Measurements from ENCODE around the gene GPC2. TPM values are rescaled to one million over a fixed set of nuclear protein-coding genes. Genes with fewer than 3 reads are reported as not detected.
A peak's percentile ranks its signal among the peaks of the same experiment; 100 is the strongest.

The GPC2 gene
- total and polyA plus RNA-seq, 2 donors (not counting 3 experiments of a cell fraction or from before 2014, with no cell fraction given), result 9.2 to 17.5 TPM

GRCh38 chr7:100126931-100127865, 50.0 kb downstream of the GPC2 start, which contains the start of gene MBLAC1:
Gene MBLAC1 (plus strand): TSS chr7:100126967. CDS start chr7:100127396, 429 bp downstream.
- dilution Hi-C loops (cut with MboI; ENCODE audit: extremely low pct_ligation_motif_present, low sequenced_read_pairs) (no loop called here), intact Hi-C loops (cut with micrococcal nuclease) (loop anchor here (2.0 to 5.0 kb wide), 2 partner anchors 40 to 135 kb away; no protein-coding TSS in a partner anchor)
- Histone ChIP-seq H3K9me1 (replicated peaks; ENCODE audit: control insufficient read depth, extremely low read depth, insufficient read depth, low read length) (no peaks in the 10 kb centered on the region), H3K27ac (ENCODE audit: insufficient read depth, low read depth, low read length) (peak within 1 kb of the TSS; percentile 94), H3K4me2 (ENCODE audit: insufficient read depth, low read length) (peak within 1 kb of the TSS; percentile 89), H4K20me1 (replicated peaks; ENCODE audit: control insufficient read depth, extremely low read depth, insufficient read depth, low read length) (no peaks in the 10 kb centered on the region), H3K79me2 (ENCODE audit: control insufficient read depth, insufficient read depth, low read length) (no peaks in the 10 kb centered on the region), H3K9me3 (replicated peaks; ENCODE audit: control insufficient read depth, insufficient read depth, low read length) (no peaks in the 10 kb centered on the region), H3K27me3 (ENCODE audit: control insufficient read depth in 2 of 2, insufficient read depth in 2 of 2, low read length in 2 of 2) (no peaks in the 10 kb centered on the region), H3K4me1 (ENCODE audit: control insufficient read depth, extremely low read depth, insufficient read depth, low read length) (peaks cover 11% of the 10 kb centered on the region), H3K36me3 (ENCODE audit: control insufficient read depth in 2 of 2, extremely low read depth in 1 of 2, insufficient read depth in 2 of 2, low read length in 2 of 2) (peaks cover 0 to 2% of the 10 kb centered on the region in 2 experiments), H2AFZ (ENCODE audit: low read depth, low read length) (peak within 1 kb of the TSS; percentile 96), H3K4me3 (replicated peaks in 1 of 3; ENCODE audit: insufficient read depth in 1 of 3, low read depth in 1 of 3, low read length in 3 of 3) (peak within 1 kb of the TSS; percentile 86 to 96 (median 93)), H3K9ac (replicated peaks; ENCODE audit: extremely low read depth, insufficient read depth, low read length) (peak within 1 kb of the TSS; percentile 99)
- FAIRE-seq (peak; percentile 89), DNase-seq (ENCODE audit: low read depth, low spot score) (peak; percentile 88)
- ChIA-PET CTCF (interaction anchor here (0.9 to 2.8 kb wide), 6 partner anchors 26 to 214 kb away, joined by 3 to 13 read pairs (median 5); partner anchors contain the start of genes AP4M1 and MCM7), POLR2A (interaction anchor here (0.7 kb wide), 1 partner anchor 302 kb away, joined by 3 read pairs; the partner anchor contains the start of gene MEPCE)
- BruUV-seq (replicated peaks), result no TSS peak
- TF ChIP-seq POLR2AphosphoS5 (IDR thresholded peaks at IDR 0.05; ENCODE audit: insufficient read depth, low read depth, low read length) (peak; percentile 88), MYC (IDR thresholded peaks at IDR 0.05; ENCODE audit: low read depth, low read length) (no peak), POLR2A (IDR thresholded peaks at IDR 0.05; ENCODE audit: low read depth, low read length) (peak; percentile 92)

GRCh38 chr7:100126239-100126930, 50.8 kb downstream of the GPC2 start:
- TSS peak; percentile 73 for BruUV-seq (replicated peaks)
- Histone ChIP-seq H3K27ac (ENCODE audit: insufficient read depth, low read depth, low read length) (peak overlapping the region; percentile 94), H3K4me2 (ENCODE audit: insufficient read depth, low read length) (peak overlapping the region; percentile 89), H3K9me1 (replicated peaks; ENCODE audit: control insufficient read depth, extremely low read depth, insufficient read depth, low read length) (no peaks in the 10 kb centered on the region), H3K27me3 (ENCODE audit: control insufficient read depth in 2 of 2, insufficient read depth in 2 of 2, low read length in 2 of 2) (no peaks in the 10 kb centered on the region), H3K4me3 (replicated peaks in 1 of 3; ENCODE audit: insufficient read depth in 1 of 3, low read depth in 1 of 3, low read length in 3 of 3) (peak overlapping the region; percentile 86 to 96 (median 93)), H3K9ac (replicated peaks; ENCODE audit: extremely low read depth, insufficient read depth, low read length) (peak overlapping the region; percentile 99), H3K4me1 (ENCODE audit: control insufficient read depth, extremely low read depth, insufficient read depth, low read length) (peaks cover 11% of the 10 kb centered on the region), H4K20me1 (replicated peaks; ENCODE audit: control insufficient read depth, extremely low read depth, insufficient read depth, low read length) (no peaks in the 10 kb centered on the region), H2AFZ (ENCODE audit: low read depth, low read length) (peak overlapping the region; percentile 96), H3K79me2 (ENCODE audit: control insufficient read depth, insufficient read depth, low read length) (no peaks in the 10 kb centered on the region), H3K36me3 (ENCODE audit: control insufficient read depth in 2 of 2, extremely low read depth in 1 of 2, insufficient read depth in 2 of 2, low read length in 2 of 2) (peaks cover 0 to 2% of the 10 kb centered on the region in 2 experiments), H3K9me3 (replicated peaks; ENCODE audit: control insufficient read depth, insufficient read depth, low read length) (no peaks in the 10 kb centered on the region)
- DNase-seq (ENCODE audit: low read depth, low spot score) (no peak), FAIRE-seq (no peak)
- ChIA-PET POLR2A (interaction anchor here (0.7 kb wide), 1 partner anchor 303 kb away, joined by 3 read pairs; the partner anchor contains the start of gene MEPCE), CTCF (interaction anchor here (0.9 to 1.3 kb wide), 4 partner anchors 25 to 135 kb away, joined by 3 to 6 read pairs (median 4); partner anchors contain the start of genes AP4M1 and MCM7)
- dilution Hi-C loops (cut with MboI; ENCODE audit: extremely low pct_ligation_motif_present, low sequenced_read_pairs), result no loop called here
- intact Hi-C loops (cut with micrococcal nuclease), result loop anchor here (2.0 to 5.0 kb wide), 2 partner anchors 40 to 134 kb away; no protein-coding TSS in a partner anchor
- TF ChIP-seq MYC (IDR thresholded peaks at IDR 0.05; ENCODE audit: low read depth, low read length) (no peak), POLR2AphosphoS5 (IDR thresholded peaks at IDR 0.05; ENCODE audit: insufficient read depth, low read depth, low read length) (no peak), CTCF (IDR thresholded peaks at IDR 0.05; ENCODE audit: extremely low read depth in 1 of 2, insufficient read depth in 1 of 2, low read depth in 1 of 2, low read length in 2 of 2) (no peak), GATA2 (IDR thresholded peaks at IDR 0.05; ENCODE audit: insufficient read depth, insufficient read length, low read depth, low read length) (no peak), JUN (IDR thresholded peaks at IDR 0.05; ENCODE audit: borderline replicate concordance, insufficient read depth, insufficient read length, low read depth) (no peak), POLR2A (IDR thresholded peaks at IDR 0.05; ENCODE audit: low read depth, low read length) (no peak)
